Lung (tissue), 12 donors: ENCODE measurements around the gene THSD7A. TPM values are rescaled to one million over a fixed set of nuclear protein-coding genes. Genes with fewer than 3 reads are reported as not detected.

Experiments used
- ATAC-seq: fragments of 200-7000 bp; cut with Tn5 transposase; one replicate; pipeline ENCODE4 v1.9.1; 2020; ENCODE audit warnings: moderate number of reproducible peaks; ENCODE audit not compliant: insufficient read depth, low FRiP score
- DNase-seq, 3 donors: peaks; one replicate each; pipeline ENCODE4 v3.0.0-alpha.2; 2013 to 2017
- H3K27ac ChIP-seq, 2 donors: one replicate each; pipeline ENCODE4 v1.5.1; 2013; ENCODE audit warnings: mild to moderate bottlenecking in 2 of 2, moderate library complexity in 2 of 2, control low read depth in 1 of 2, inconsistent platforms in 1 of 2, low read depth in 1 of 2, low read length in 1 of 2
- H3K27me3 ChIP-seq, 3 donors: one replicate each; pipeline ENCODE4 v1.5.1; 2013; ENCODE audit warnings: low read length in 2 of 3; ENCODE audit not compliant: control insufficient read depth in 3 of 3, insufficient read depth in 3 of 3
- H3K36me3 ChIP-seq, 4 donors: one replicate each; pipeline ENCODE4 v1.5.1; 2013; ENCODE audit warnings: low read length in 4 of 4, mild to moderate bottlenecking in 1 of 4, moderate library complexity in 1 of 4; ENCODE audit not compliant: control insufficient read depth in 4 of 4, insufficient read depth in 4 of 4
- H3K4me1 ChIP-seq, 5 donors: one replicate each; pipeline ENCODE4 v1.5.1; 2013; ENCODE audit warnings: low read length in 5 of 5, mild to moderate bottlenecking in 2 of 5, moderate library complexity in 1 of 5; ENCODE audit not compliant: control insufficient read depth in 5 of 5, insufficient read depth in 5 of 5
- H3K4me3 ChIP-seq: one replicate; pipeline ENCODE4 v1.5.1; 2013; ENCODE audit warnings: mild to moderate bottlenecking, control low read depth, moderate library complexity
- H3K9ac ChIP-seq, 2 donors: one replicate each; pipeline ENCODE4 v1.5.1; 2013; ENCODE audit warnings: low read length in 2 of 2, control low read depth in 1 of 2; ENCODE audit not compliant: insufficient read depth in 1 of 2
- H3K9me3 ChIP-seq, 4 donors: one replicate each; pipeline ENCODE4 v1.5.1; 2013; ENCODE audit warnings: low read length in 3 of 4, mild to moderate bottlenecking in 1 of 4, moderate library complexity in 1 of 4; ENCODE audit not compliant: control insufficient read depth in 4 of 4, insufficient read depth in 3 of 4
- CTCF ChIP-seq: IDR thresholded peaks from 2 replicates; pipeline ENCODE4 v1.5.1; 2012; ENCODE audit warnings: mild to moderate bottlenecking; ENCODE audit errors: control extremely low read depth, extremely low read depth
- WGBS, 2 donors: extraction: QIAGEN DNeasy Blood & Tissue Kit; methylation state at CpG; one replicate each; pipeline ENCODE4 v1.1.7; 2013; 5-methylcytosine and 5-hydroxymethylcytosine counted together
- polyA plus RNA-seq, 2 donors: library from polyadenylated mRNA; stranded (reverse); fragments of 200-250 nt; gene quantifications; one replicate each; pipeline ENCODE4 v1.2.1, GENCODE V29; 2013
- total RNA-seq, 2 donors: library from RNA; depleted of rRNA in 1 of 2; stranded (reverse); fragments of >200 nt in 1 of 2; gene quantifications; one replicate each; pipeline ENCODE4 v1.2.1, GENCODE V29; 2014 to 2021
- donor health status: control.
- donor health status: control.
- donor health status: Bipolar disorder and iron deficiency.
- donor health status: healthy.
- donor health status: DM: yes; HTN: yes; CAD: no.

Gene THSD7A
- total and polyA plus RNA-seq, 4 donors: 0.53 to 12.1 (median 4.5) TPM

DNA sequence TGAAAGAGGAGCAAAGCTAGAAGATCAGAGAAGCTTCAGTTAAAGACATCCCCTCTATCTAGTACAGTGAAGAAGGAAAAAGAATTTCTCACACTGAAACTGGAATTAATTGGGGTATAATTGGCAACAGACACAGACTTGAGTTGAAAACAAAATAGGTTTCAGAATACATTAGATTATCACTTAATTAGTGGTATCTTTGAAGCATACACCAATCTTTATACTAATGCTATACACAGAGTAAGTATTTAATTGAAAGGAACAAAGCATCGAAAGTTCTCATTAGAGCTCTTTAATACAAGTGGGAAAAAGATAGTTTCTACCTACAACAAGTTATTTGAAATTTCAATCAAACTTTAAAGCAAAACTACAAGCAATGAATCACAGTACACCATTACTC lies 128.2 kb downstream of the THSD7A start:
- no peak for ATAC-seq
- Histone ChIP-seq H3K9ac (no peak overlapping the region), H3K27ac (no peak overlapping the region), H3K4me1 (peaks cover 0 to 15% (median 0%) of the 10 kb centered on the region in 5 donors), H3K9me3 (no peaks in the 10 kb centered on the region), H3K27me3 (no peaks in the 10 kb centered on the region), H3K36me3 (no peaks in the 10 kb centered on the region), H3K4me3 (no peak overlapping the region)
- no peak for TF ChIP-seq CTCF
- DNase-seq: no peak
- WGBS, 2 donors: 88 to 90% methylated on average over 1 of the region's 1 CpG

DNA sequence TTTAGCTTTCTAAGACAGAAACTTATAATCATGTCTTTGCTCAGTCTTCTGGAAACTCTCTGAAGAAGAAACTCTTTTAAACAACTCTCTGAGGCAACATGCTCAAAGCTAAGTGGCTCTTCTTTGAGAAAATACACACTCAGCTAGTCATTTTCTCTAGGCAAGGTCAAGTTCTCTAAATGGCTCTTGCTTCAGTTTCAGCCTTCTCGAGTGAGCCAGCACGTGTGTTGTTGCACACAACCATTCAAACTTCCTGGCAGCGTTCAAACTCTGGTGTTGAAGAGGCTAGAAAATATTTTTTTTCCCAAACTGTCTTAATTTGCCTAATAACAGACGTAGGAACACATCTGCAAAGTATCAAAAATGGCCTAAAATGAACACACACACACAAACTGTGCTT lies 129.1 kb downstream of the THSD7A start:
- H3K27me3 ChIP-seq: no peaks in the 10 kb centered on the region
- no peak overlapping the region for H3K4me3 ChIP-seq
- no peak overlapping the region for H3K9ac ChIP-seq
- H3K4me1 ChIP-seq: peaks cover 0 to 22% (median 5%) of the 10 kb centered on the region in 5 donors
- no peaks in the 10 kb centered on the region for H3K9me3 ChIP-seq
- no peaks in the 10 kb centered on the region for H3K36me3 ChIP-seq
- H3K27ac ChIP-seq: no peak overlapping the region
- peak; percentile 14 to 68 (median 38) for DNase-seq
- WGBS, 2 donors: 43 to 56% methylated on average over 4 of the region's 4 CpGs
- TF ChIP-seq CTCF: no peak
- peak; percentile 66 for ATAC-seq

GRCh38 chr7:11701829-11702560 lies 130.0 kb downstream of the THSD7A start:
- no peak for TF ChIP-seq CTCF
- H3K27me3 ChIP-seq: no peaks in the 10 kb centered on the region
- DNase-seq: no peak
- H3K27ac ChIP-seq: no peak overlapping the region
- H3K4me3 ChIP-seq: no peak overlapping the region
- no peaks in the 10 kb centered on the region for H3K9me3 ChIP-seq
- no peak for ATAC-seq
- no peak overlapping the region for H3K9ac ChIP-seq
- peaks cover 0 to 16% (median 5%) of the 10 kb centered on the region in 5 donors for H3K4me1 ChIP-seq
- 73 to 84% methylated on average over 6 of the region's 6 CpGs for WGBS, 2 donors
- H3K36me3 ChIP-seq: no peaks in the 10 kb centered on the region

GRCh38 chr7:11699666-11700065 lies 132.3 kb downstream of the THSD7A start:
- Histone ChIP-seq H3K4me1 (peaks cover 0 to 15% (median 5%) of the 10 kb centered on the region in 5 donors), H3K27me3 (no peaks in the 10 kb centered on the region)
- no peak for DNase-seq

More at GRCh38 chr7:11699666-11700065, 132.3 kb downstream of the THSD7A start:
- H3K27ac ChIP-seq: no peak overlapping the region
- H3K9ac ChIP-seq: no peak overlapping the region
- TF ChIP-seq CTCF: no peak
- no peak overlapping the region for H3K4me3 ChIP-seq
- H3K36me3 ChIP-seq: no peaks in the 10 kb centered on the region
- no peak for ATAC-seq
- H3K9me3 ChIP-seq: no peaks in the 10 kb centered on the region
- 95 to 97% methylated on average over 5 of the region's 5 CpGs for WGBS, 2 donors
